GM12878 (cell line): Measurements from ENCODE around the gene NR3C1. TPM values are rescaled to one million over a fixed set of nuclear protein-coding genes. Genes with fewer than 3 reads are reported as not detected.

Source experiments
- BCL11A ChIP-seq: IDR thresholded peaks from 2 replicates; pipeline ENCODE4 v1.6.1; 2011; ENCODE audit warnings: low read depth, low read length
- POLR2AphosphoS2 ChIP-seq: IDR thresholded peaks from 2 replicates; pipeline ENCODE4 v1.6.1; 2011; ENCODE audit warnings: low read depth, mild to moderate bottlenecking, low read length, improper control_type of control experiment, moderate library complexity
- ZZZ3 ChIP-seq: IDR thresholded peaks from 2 replicates; pipeline ENCODE4 v1.6.1; 2011; ENCODE audit warnings: low read depth; ENCODE audit not compliant: control insufficient read depth, insufficient read length
- polyA plus RNA-seq, 11 experiments: library from polyadenylated mRNA; depleted of rRNA in 4 of 11; unstranded in 6 of 11; stranded (reverse) in 5 of 11; fragments of >200 nt; fragmentation: Nextera tagmentation in 4 of 11; fragmentation: Illumina TruSeq in 1 of 11; extraction: Ambion mirVana in 4 of 11; extraction: Trizol in 1 of 11; gene quantifications; 1 replicate in 1 of 11; 2 replicates in 10 of 11; pipeline versions ENCODE4 v1.2.1 to v1.2.3, GENCODE V29; 2011 to 2016; ENCODE audit warnings: inconsistent platforms in 2 of 11, missing spikeins in 2 of 11, low read depth in 1 of 11
- total RNA-seq, 4 experiments: library from RNA; depleted of rRNA in 3 of 4; stranded (reverse); fragments of >200 nt in 3 of 4; fragmentation: Illumina TruSeq in 1 of 4; extraction: Trizol in 1 of 4; gene quantifications; 2 replicates each; pipeline versions ENCODE4 v1.2.1 to v1.2.3, GENCODE V29; 2013 to 2021
- TF ChIP-seq, protein P1 (sequence below): fragments of 450-650 bp; formaldehyde crosslinking; IDR thresholded peaks from 2 replicates; pipeline ENCODE4 v1.4.0; 2020; ENCODE audit warnings: mild to moderate bottlenecking, moderate library complexity
- TF ChIP-seq, protein P2 (sequence below): fragments of 450-650 bp; IDR thresholded peaks from 2 replicates; pipeline ENCODE4 v1.6.1; 2017; ENCODE audit warnings: mild to moderate bottlenecking, moderate library complexity

NR3C1 gene
- total and polyA plus RNA-seq, 10 of the 15 experiments (the other 5 are each of a cell fraction or from before 2014, with no cell fraction given), result 49.7 to 141 (median 109) TPM

DNA sequence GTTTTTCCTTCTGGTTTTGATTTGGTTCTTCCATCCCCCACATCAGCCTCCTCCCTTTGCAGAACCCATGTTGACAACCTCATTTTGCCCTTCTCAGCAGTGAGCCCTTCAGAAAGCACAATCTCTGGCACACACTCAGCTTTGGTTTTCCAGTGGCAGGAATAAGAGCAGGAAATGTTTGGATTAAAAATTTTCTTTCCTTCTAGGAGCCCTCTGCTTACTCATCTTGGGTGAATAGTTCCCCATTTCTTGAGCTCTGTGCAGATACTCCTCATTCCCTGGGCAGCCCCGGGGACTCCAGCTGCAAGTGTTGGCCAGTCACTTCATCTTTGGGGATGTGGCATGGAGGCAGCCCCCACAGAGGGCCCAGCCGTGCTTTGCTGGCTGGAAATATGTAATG, 170.5 kb downstream of the NR3C1 start (continued):
- TF ChIP-seq, protein P1, sequence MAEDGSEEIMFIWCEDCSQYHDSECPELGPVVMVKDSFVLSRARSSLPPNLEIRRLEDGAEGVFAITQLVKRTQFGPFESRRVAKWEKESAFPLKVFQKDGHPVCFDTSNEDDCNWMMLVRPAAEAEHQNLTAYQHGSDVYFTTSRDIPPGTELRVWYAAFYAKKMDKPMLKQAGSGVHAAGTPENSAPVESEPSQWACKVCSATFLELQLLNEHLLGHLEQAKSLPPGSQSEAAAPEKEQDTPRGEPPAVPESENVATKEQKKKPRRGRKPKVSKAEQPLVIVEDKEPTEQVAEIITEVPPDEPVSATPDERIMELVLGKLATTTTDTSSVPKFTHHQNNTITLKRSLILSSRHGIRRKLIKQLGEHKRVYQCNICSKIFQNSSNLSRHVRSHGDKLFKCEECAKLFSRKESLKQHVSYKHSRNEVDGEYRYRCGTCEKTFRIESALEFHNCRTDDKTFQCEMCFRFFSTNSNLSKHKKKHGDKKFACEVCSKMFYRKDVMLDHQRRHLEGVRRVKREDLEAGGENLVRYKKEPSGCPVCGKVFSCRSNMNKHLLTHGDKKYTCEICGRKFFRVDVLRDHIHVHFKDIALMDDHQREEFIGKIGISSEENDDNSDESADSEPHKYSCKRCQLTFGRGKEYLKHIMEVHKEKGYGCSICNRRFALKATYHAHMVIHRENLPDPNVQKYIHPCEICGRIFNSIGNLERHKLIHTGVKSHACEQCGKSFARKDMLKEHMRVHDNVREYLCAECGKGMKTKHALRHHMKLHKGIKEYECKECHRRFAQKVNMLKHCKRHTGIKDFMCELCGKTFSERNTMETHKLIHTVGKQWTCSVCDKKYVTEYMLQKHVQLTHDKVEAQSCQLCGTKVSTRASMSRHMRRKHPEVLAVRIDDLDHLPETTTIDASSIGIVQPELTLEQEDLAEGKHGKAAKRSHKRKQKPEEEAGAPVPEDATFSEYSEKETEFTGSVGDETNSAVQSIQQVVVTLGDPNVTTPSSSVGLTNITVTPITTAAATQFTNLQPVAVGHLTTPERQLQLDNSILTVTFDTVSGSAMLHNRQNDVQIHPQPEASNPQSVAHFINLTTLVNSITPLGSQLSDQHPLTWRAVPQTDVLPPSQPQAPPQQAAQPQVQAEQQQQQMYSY (CRISPR knock-in tag), result no peak
- TF ChIP-seq POLR2AphosphoS2 (no peak), ZZZ3 (no peak), BCL11A (no peak)
- TF ChIP-seq, protein P2, sequence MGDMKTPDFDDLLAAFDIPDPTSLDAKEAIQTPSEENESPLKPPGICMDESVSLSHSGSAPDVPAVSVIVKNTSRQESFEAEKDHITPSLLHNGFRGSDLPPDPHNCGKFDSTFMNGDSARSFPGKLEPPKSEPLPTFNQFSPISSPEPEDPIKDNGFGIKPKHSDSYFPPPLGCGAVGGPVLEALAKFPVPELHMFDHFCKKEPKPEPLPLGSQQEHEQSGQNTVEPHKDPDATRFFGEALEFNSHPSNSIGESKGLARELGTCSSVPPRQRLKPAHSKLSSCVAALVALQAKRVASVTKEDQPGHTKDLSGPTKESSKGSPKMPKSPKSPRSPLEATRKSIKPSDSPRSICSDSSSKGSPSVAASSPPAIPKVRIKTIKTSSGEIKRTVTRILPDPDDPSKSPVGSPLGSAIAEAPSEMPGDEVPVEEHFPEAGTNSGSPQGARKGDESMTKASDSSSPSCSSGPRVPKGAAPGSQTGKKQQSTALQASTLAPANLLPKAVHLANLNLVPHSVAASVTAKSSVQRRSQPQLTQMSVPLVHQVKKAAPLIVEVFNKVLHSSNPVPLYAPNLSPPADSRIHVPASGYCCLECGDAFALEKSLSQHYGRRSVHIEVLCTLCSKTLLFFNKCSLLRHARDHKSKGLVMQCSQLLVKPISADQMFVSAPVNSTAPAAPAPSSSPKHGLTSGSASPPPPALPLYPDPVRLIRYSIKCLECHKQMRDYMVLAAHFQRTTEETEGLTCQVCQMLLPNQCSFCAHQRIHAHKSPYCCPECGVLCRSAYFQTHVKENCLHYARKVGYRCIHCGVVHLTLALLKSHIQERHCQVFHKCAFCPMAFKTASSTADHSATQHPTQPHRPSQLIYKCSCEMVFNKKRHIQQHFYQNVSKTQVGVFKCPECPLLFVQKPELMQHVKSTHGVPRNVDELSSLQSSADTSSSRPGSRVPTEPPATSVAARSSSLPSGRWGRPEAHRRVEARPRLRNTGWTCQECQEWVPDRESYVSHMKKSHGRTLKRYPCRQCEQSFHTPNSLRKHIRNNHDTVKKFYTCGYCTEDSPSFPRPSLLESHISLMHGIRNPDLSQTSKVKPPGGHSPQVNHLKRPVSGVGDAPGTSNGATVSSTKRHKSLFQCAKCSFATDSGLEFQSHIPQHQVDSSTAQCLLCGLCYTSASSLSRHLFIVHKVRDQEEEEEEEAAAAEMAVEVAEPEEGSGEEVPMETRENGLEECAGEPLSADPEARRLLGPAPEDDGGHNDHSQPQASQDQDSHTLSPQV, result no peak
